ENCODE results near the gene STPG3.
"Not testable (repeated sequence)": the region's sequence is repeated elsewhere in the genome, so short reads cannot be mapped to it uniquely, and the experiment has no call there.

GRCh38 chr9:137262173-137262908 is 11.3 kb downstream of the STPG3 start:
- not testable (repeated sequence) for TF ChIP-seq POLR2AphosphoS5 (IDR thresholded peaks at IDR 0.05; ENCODE audit: low read depth)
- TF ChIP-seq, protein P1, sequence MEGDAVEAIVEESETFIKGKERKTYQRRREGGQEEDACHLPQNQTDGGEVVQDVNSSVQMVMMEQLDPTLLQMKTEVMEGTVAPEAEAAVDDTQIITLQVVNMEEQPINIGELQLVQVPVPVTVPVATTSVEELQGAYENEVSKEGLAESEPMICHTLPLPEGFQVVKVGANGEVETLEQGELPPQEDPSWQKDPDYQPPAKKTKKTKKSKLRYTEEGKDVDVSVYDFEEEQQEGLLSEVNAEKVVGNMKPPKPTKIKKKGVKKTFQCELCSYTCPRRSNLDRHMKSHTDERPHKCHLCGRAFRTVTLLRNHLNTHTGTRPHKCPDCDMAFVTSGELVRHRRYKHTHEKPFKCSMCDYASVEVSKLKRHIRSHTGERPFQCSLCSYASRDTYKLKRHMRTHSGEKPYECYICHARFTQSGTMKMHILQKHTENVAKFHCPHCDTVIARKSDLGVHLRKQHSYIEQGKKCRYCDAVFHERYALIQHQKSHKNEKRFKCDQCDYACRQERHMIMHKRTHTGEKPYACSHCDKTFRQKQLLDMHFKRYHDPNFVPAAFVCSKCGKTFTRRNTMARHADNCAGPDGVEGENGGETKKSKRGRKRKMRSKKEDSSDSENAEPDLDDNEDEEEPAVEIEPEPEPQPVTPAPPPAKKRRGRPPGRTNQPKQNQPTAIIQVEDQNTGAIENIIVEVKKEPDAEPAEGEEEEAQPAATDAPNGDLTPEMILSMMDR (IDR thresholded peaks at IDR 0.05; ENCODE audit: insufficient read depth, low read length), result not testable (repeated sequence)
